22Rv1 (cell line): Measurements from ENCODE around the gene ATL3.

ENCODE experiments used
- ZFX ChIP-seq: fragments of 450-650 bp; IDR thresholded peaks from 2 replicates; pipeline ENCODE4 v1.6.1; 2017; ENCODE audit warnings: antibody characterized with exemption, borderline replicate concordance
- TF ChIP-seq, protein P1 (sequence below): fragments of 450-650 bp; IDR thresholded peaks from 2 replicates; pipeline ENCODE4 v1.5.1; 2017; ENCODE audit warnings: mild to moderate bottlenecking

DNA sequence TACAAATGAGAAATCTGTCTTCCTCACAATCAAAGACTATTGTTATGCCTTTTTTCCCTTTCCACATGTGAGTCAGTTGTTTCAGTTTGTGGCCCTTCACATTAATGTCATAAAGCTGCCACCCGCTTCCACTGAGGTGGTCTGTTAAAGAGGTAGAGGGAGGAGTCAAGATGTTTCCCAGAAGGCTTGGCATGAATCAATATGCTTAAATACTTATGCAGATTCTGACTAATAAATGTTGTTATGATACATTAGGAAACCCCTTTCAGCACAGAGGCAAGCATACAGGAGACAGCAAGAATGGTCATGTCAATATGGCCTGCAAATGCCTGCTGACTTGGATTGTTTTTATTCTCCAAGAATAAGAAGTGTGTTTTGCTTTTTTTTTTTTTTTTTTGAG, 16.7 kb upstream of the ATL3 start:
- TF ChIP-seq, protein P1, sequence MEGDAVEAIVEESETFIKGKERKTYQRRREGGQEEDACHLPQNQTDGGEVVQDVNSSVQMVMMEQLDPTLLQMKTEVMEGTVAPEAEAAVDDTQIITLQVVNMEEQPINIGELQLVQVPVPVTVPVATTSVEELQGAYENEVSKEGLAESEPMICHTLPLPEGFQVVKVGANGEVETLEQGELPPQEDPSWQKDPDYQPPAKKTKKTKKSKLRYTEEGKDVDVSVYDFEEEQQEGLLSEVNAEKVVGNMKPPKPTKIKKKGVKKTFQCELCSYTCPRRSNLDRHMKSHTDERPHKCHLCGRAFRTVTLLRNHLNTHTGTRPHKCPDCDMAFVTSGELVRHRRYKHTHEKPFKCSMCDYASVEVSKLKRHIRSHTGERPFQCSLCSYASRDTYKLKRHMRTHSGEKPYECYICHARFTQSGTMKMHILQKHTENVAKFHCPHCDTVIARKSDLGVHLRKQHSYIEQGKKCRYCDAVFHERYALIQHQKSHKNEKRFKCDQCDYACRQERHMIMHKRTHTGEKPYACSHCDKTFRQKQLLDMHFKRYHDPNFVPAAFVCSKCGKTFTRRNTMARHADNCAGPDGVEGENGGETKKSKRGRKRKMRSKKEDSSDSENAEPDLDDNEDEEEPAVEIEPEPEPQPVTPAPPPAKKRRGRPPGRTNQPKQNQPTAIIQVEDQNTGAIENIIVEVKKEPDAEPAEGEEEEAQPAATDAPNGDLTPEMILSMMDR: no peak
- no peak for TF ChIP-seq ZFX
